KMS-11 (cell line): Measurements from ENCODE around the gene HSD11B1L.

Experiments used
- H2AFZ ChIP-seq: fragments of 200-600 bp; sonication (generic); 2 replicates; pipeline ENCODE4 v1.6.1; 2016; ENCODE audit warnings: antibody characterized with exemption, mixed run types, low read depth
- H3K27ac ChIP-seq: fragments of 200-600 bp; sonication (generic); 2 replicates; pipeline ENCODE4 v1.6.1; 2016; ENCODE audit warnings: mild to moderate bottlenecking, mixed run types
- H3K27me3 ChIP-seq: fragments of 200-600 bp; sonication (generic); 2 replicates; pipeline ENCODE4 v1.6.1; 2017; ENCODE audit warnings: mild to moderate bottlenecking, low read depth, mixed run types, moderate library complexity; ENCODE audit not compliant: insufficient read depth
- H3K36me3 ChIP-seq: fragments of 200-600 bp; sonication (generic); 2 replicates; pipeline ENCODE4 v1.6.1; 2017; ENCODE audit warnings: mild to moderate bottlenecking, mixed run types; ENCODE audit not compliant: insufficient read depth
- H3K4me1 ChIP-seq: fragments of 200-600 bp; sonication (generic); 2 replicates; pipeline ENCODE4 v1.6.1; 2016; ENCODE audit warnings: mild to moderate bottlenecking, low read depth, mixed run types; ENCODE audit not compliant: poor library complexity, severe bottlenecking
- H3K4me2 ChIP-seq: fragments of 200-600 bp; sonication (generic); 2 replicates; pipeline ENCODE4 v1.7.0; 2016; ENCODE audit warnings: mild to moderate bottlenecking, mixed run types
- H3K4me3 ChIP-seq: fragments of 200-600 bp; sonication (generic); IDR thresholded peaks from 2 replicates; pipeline ENCODE4 v1.6.1; 2017; ENCODE audit warnings: low read depth, low read length, mixed read lengths; ENCODE audit not compliant: insufficient read depth
- H3K79me2 ChIP-seq: fragments of 200-600 bp; sonication (generic); 2 replicates; pipeline ENCODE4 v1.6.1; 2016; ENCODE audit warnings: low read depth, mixed run types; ENCODE audit not compliant: insufficient read depth
- H3K9ac ChIP-seq: fragments of 200-600 bp; sonication (generic); 2 replicates; pipeline ENCODE4 v1.6.1; 2016; ENCODE audit warnings: mild to moderate bottlenecking, mixed run types
- H4K20me1 ChIP-seq: fragments of 200-600 bp; sonication (generic); 2 replicates; pipeline ENCODE4 v1.6.1; 2016; ENCODE audit warnings: mild to moderate bottlenecking, mixed run types; ENCODE audit not compliant: insufficient read depth
- TF ChIP-seq, protein P1 (sequence below): fragments of 200-600 bp; sonication (generic); conservative IDR thresholded peaks from 2 replicates; pipeline ENCODE4 v1.6.1; 2017; ENCODE audit warnings: low read depth, mild to moderate bottlenecking, antibody characterized with exemption, low read length, moderate library complexity, mixed read lengths

HSD11B1L gene

GRCh38 chr19:5676105-5676771 is 4.6 kb upstream of the HSD11B1L start:
- no peak overlapping the region for H3K4me2 ChIP-seq
- no peaks in the 10 kb centered on the region for H3K27me3 ChIP-seq
- TF ChIP-seq, protein P1, sequence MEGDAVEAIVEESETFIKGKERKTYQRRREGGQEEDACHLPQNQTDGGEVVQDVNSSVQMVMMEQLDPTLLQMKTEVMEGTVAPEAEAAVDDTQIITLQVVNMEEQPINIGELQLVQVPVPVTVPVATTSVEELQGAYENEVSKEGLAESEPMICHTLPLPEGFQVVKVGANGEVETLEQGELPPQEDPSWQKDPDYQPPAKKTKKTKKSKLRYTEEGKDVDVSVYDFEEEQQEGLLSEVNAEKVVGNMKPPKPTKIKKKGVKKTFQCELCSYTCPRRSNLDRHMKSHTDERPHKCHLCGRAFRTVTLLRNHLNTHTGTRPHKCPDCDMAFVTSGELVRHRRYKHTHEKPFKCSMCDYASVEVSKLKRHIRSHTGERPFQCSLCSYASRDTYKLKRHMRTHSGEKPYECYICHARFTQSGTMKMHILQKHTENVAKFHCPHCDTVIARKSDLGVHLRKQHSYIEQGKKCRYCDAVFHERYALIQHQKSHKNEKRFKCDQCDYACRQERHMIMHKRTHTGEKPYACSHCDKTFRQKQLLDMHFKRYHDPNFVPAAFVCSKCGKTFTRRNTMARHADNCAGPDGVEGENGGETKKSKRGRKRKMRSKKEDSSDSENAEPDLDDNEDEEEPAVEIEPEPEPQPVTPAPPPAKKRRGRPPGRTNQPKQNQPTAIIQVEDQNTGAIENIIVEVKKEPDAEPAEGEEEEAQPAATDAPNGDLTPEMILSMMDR = no peak
- no peak overlapping the region for H3K4me3 ChIP-seq
- no peaks in the 10 kb centered on the region for H4K20me1 ChIP-seq
- H3K79me2 ChIP-seq = no peaks in the 10 kb centered on the region
- no peaks in the 10 kb centered on the region for H3K36me3 ChIP-seq
- no peak overlapping the region for H2AFZ ChIP-seq
- no peak overlapping the region for H3K9ac ChIP-seq
- peaks cover 4% of the 10 kb centered on the region for H3K4me1 ChIP-seq
- no peak overlapping the region for H3K27ac ChIP-seq

DNA sequence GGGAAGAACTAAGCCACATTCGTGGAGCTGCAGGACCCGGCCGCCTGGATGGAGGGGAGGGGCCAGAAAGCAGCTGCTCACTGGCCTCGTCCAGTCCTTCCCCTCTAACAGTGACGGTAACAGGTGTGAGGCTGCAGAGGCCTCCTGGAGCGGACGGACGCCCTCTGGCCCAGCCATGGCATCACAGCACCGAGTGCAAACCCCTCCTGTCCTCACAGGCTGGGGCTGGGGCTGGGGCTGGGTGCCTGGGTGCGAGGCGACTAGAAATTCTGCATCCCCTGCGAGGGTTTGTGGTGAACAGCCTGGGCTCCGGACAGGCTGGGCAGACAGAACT is 4.1 kb upstream of the HSD11B1L start:
- no peak overlapping the region for H3K4me3 ChIP-seq
- H3K4me1 ChIP-seq = peaks cover 4% of the 10 kb centered on the region
- H3K27ac ChIP-seq = no peak overlapping the region
- no peaks in the 10 kb centered on the region for H3K79me2 ChIP-seq
- H3K4me2 ChIP-seq = no peak overlapping the region
- peaks cover 3% of the 10 kb centered on the region; the same call in 1 of the 2 replicates for H3K27me3 ChIP-seq
- H2AFZ ChIP-seq = no peak overlapping the region
- no peaks in the 10 kb centered on the region for H3K36me3 ChIP-seq
- TF ChIP-seq, protein P1 = no peak
- no peak overlapping the region for H3K9ac ChIP-seq
- no peaks in the 10 kb centered on the region for H4K20me1 ChIP-seq

- Histone ChIP-seq H3K27me3 (peaks cover 3% of the 10 kb centered on the region; the same call in 1 of the 2 replicates), H3K36me3 (no peaks in the 10 kb centered on the region), H3K4me2 (no peak overlapping the region), H3K9ac (no peak overlapping the region), H3K4me1 (peaks cover 4% of the 10 kb centered on the region), H4K20me1 (no peaks in the 10 kb centered on the region), H3K4me3 (no peak overlapping the region), H3K79me2 (no peaks in the 10 kb centered on the region), H2AFZ (no peak overlapping the region), H3K27ac (no peak overlapping the region)
- TF ChIP-seq, protein P1 = no peak
These were observed 3.7 kb upstream of the HSD11B1L start for GRCh38 chr19:5677136-5677535.

DNA sequence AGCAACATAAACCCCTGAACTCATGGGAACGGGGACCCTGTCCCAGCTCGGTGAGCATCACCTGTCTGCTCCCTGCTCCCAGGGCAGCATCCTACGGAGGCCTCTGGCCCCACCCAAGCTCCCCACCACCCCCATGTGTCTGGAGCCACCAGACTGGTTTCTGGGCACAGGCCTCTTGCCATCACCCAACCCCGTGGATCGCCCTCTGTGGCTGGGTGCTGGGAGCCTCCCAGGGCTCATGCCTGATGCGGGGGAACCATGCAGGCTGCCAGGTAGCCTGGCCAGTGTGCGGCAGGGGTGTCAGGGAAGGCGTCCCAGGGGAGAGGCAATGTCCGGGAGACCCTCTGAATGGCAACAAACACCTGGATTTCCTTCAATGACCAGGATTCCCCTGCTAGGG is 3.2 kb upstream of the HSD11B1L start:
- no peak overlapping the region for H2AFZ ChIP-seq
- H3K27ac ChIP-seq = no peak overlapping the region
- TF ChIP-seq, protein P1 = no peak

More for the DNA sequence above, 3.2 kb upstream of the HSD11B1L start:
- Histone ChIP-seq H4K20me1 (no peaks in the 10 kb centered on the region), H3K4me2 (no peak overlapping the region), H3K4me1 (peaks cover 4% of the 10 kb centered on the region), H3K27me3 (peaks cover 3% of the 10 kb centered on the region; the same call in 1 of the 2 replicates), H3K36me3 (no peaks in the 10 kb centered on the region), H3K9ac (no peak overlapping the region), H3K79me2 (no peaks in the 10 kb centered on the region), H3K4me3 (no peak overlapping the region)
